ENCODE data around the gene TGFBR3L. TPM values are rescaled to one million over a fixed set of nuclear protein-coding genes. Genes with fewer than 3 reads are reported as not detected.

The TGFBR3L gene
- total and polyA plus RNA-seq, 2 of the 13 experiments (the other 11 are each of a cell fraction or from before 2014, with no cell fraction given) = 0.20 to 1.0 TPM

GRCh38 chr19:7925171-7925851 is 10.7 kb downstream of the TGFBR3L start (continued):
- TF ChIP-seq FOSL2 (CRISPR knock-in tag; IDR thresholded peaks at IDR 0.05) = 0 out of 2 replicates have a peak, but pooled peaks have one; percentile 26
- no peak for TF ChIP-seq ZNF775 (CRISPR knock-in tag; IDR thresholded peaks at IDR 0.05; ENCODE audit: borderline replicate concordance)
- TF ChIP-seq CCDC6 (CRISPR knock-in tag; IDR thresholded peaks at IDR 0.05) = peak; percentile 95
- TF ChIP-seq ZNF841 (CRISPR knock-in tag; IDR thresholded peaks at IDR 0.05; ENCODE audit: borderline replicate concordance) = 0 out of 2 replicates have a peak, but pooled peaks have one; percentile 61
- no peak for TF ChIP-seq HIVEP1 (CRISPR knock-in tag; IDR thresholded peaks at IDR 0.05)
- peak; percentile 92 for TF ChIP-seq ZSCAN21 (CRISPR knock-in tag; IDR thresholded peaks at IDR 0.05; ENCODE audit: borderline replicate concordance)
- peak; percentile 95 for TF ChIP-seq ATF7-NPFF (CRISPR knock-in tag; IDR thresholded peaks at IDR 0.05; ENCODE audit: low read depth)
- no peak for TF ChIP-seq ARID2 (CRISPR knock-in tag; IDR thresholded peaks at IDR 0.05; ENCODE audit: borderline replicate concordance)
- TF ChIP-seq CBX1 (IDR thresholded peaks at IDR 0.05; ENCODE audit: low read depth) = peak; percentile 71
- TF ChIP-seq IRF9 (CRISPR knock-in tag; IDR thresholded peaks at IDR 0.05; ENCODE audit: borderline replicate concordance) = peak; percentile 79; the same call in 1 of the 2 replicates
- no peak for TF ChIP-seq NFE2 (CRISPR knock-in tag; IDR thresholded peaks at IDR 0.05)
- TF ChIP-seq ZMAT3 (CRISPR knock-in tag; conservative IDR thresholded peaks at IDR 0.05) = peak; percentile 85
- peak; percentile 89 for TF ChIP-seq RAD21 (CRISPR knock-in tag; IDR thresholded peaks at IDR 0.05)
- TF ChIP-seq SMYD3 (CRISPR knock-in tag; IDR thresholded peaks at IDR 0.05) = no peak
- peak; percentile 71; the same call in 1 of the 2 replicates for TF ChIP-seq SMAD9 (CRISPR knock-in tag; IDR thresholded peaks at IDR 0.05)
- 0 out of 2 replicates have a peak, but pooled peaks have one; percentile 37 for TF ChIP-seq ZNF549 (CRISPR knock-in tag; IDR thresholded peaks at IDR 0.05)
- 0 out of 2 replicates have a peak, but pooled peaks have one; percentile 77 for TF ChIP-seq ZXDC (CRISPR knock-in tag; IDR thresholded peaks at IDR 0.05)
- TF ChIP-seq IKZF4 (CRISPR knock-in tag; IDR thresholded peaks at IDR 0.05; ENCODE audit: borderline replicate concordance, low read depth, not compliant biosample characterization) = peak; percentile 92
- TF ChIP-seq MAX (IDR thresholded peaks at IDR 0.05) = peak; percentile 99
- TF ChIP-seq TERF1 (CRISPR knock-in tag; IDR thresholded peaks at IDR 0.05) = peak; percentile 69; the same call in 1 of the 2 replicates
- TF ChIP-seq CENPT (CRISPR knock-in tag; IDR thresholded peaks at IDR 0.05; ENCODE audit: low read depth) = 0 out of 2 replicates have a peak, but pooled peaks have one; percentile 61
- TF ChIP-seq RELA (CRISPR knock-in tag; IDR thresholded peaks at IDR 0.05) = peak; percentile 45; the same call in 1 of the 2 replicates
- peak; percentile 70; the same call in 1 of the 2 replicates for TF ChIP-seq ZIK1 (CRISPR knock-in tag; IDR thresholded peaks at IDR 0.05; ENCODE audit: borderline replicate concordance, low read depth)
- TF ChIP-seq ZFP90 (CRISPR knock-in tag; IDR thresholded peaks at IDR 0.05; ENCODE audit: borderline replicate concordance) = peak; percentile 45; the same call in 1 of the 2 replicates
- TF ChIP-seq ZNF367 (CRISPR knock-in tag; IDR thresholded peaks at IDR 0.05; ENCODE audit: borderline replicate concordance) = peak; percentile 50; the same call in 1 of the 2 replicates
- TF ChIP-seq SSRP1 (CRISPR knock-in tag; IDR thresholded peaks at IDR 0.05) = no peak

Data from HepG2 (cell line).